Large intestine (tissue), 3 donors: ENCODE data around the gene KLHL18. TPM values are rescaled to one million over a fixed set of nuclear protein-coding genes. Genes with fewer than 3 reads are reported as not detected.
"Not testable (repeated sequence)": the region's sequence is repeated elsewhere in the genome, so short reads cannot be mapped to it uniquely, and the experiment has no call there.

Experiments
- DNase-seq, 2 donors: peaks; one replicate each; pipeline versions ENCODE4 v3.0.0 to v3.0.0-alpha.2; 2013
- H3K27ac ChIP-seq: one replicate; pipeline ENCODE4 v1.5.1; 2013; ENCODE audit warnings: low read length
- H3K27me3 ChIP-seq: 2 replicates; pipeline ENCODE4 v1.6.1; 2013; ENCODE audit warnings: low read length; ENCODE audit not compliant: control insufficient read depth, insufficient read depth
- H3K36me3 ChIP-seq: 2 replicates; pipeline ENCODE4 v1.6.1; 2013; ENCODE audit warnings: low read length; ENCODE audit not compliant: control insufficient read depth, insufficient read depth
- H3K4me1 ChIP-seq: one replicate; pipeline ENCODE4 v1.6.1; 2013; ENCODE audit warnings: low read length; ENCODE audit not compliant: control insufficient read depth, insufficient read depth
- H3K4me3 ChIP-seq: one replicate; pipeline ENCODE4 v1.5.1; 2013; ENCODE audit warnings: low read length
- H3K9me3 ChIP-seq: one replicate; pipeline ENCODE4 v1.6.1; 2013; ENCODE audit warnings: mild to moderate bottlenecking, low read depth, low read length, moderate library complexity; ENCODE audit not compliant: control insufficient read depth
- WGBS: methylation state at CpG from one replicate; pipeline ENCODE4 v1.1.5; 2013; ENCODE audit warnings: low lambda C conversion rate; ENCODE audit not compliant: insufficient coverage; 5-methylcytosine and 5-hydroxymethylcytosine counted together
- polyA plus RNA-seq: library from polyadenylated mRNA; unstranded; fragments of 120-200 nt; gene quantifications from one replicate; pipeline ENCODE4 v1.2.1, GENCODE V29; 2013

KLHL18 gene
- polyA plus RNA-seq, 1 donor, result 11.2 TPM

- H3K9me3 ChIP-seq, DNase-seq, H3K4me1 ChIP-seq, H3K36me3 ChIP-seq, H3K27me3 ChIP-seq, H3K27ac ChIP-seq, H3K4me3 ChIP-seq: not testable (repeated sequence)
- no CpG with 5 or more reads among the region's 3 CpGs for WGBS
Observed at GRCh38 chr3:47251085-47251484, 31.7 kb upstream of the KLHL18 start.

- Histone ChIP-seq H3K27me3 (no peaks in the 10 kb centered on the region), H3K4me1 (no peaks in the 10 kb centered on the region), H3K36me3 (no peaks in the 10 kb centered on the region), H3K27ac (no peak overlapping the region), H3K9me3 (no peaks in the 10 kb centered on the region), H3K4me3 (no peak overlapping the region)
- no peak for DNase-seq
- WGBS, result no CpG with 5 or more reads among the region's 5 CpGs
Observed at GRCh38 chr3:47251689-47252088, 31.1 kb upstream of the KLHL18 start.

GRCh38 chr3:47256331-47256730, 26.4 kb upstream of the KLHL18 start:
- DNase-seq, H3K4me1 ChIP-seq, H3K27me3 ChIP-seq, H3K9me3 ChIP-seq, H3K36me3 ChIP-seq, H3K4me3 ChIP-seq, H3K27ac ChIP-seq: not testable (repeated sequence)
- no CpG with 5 or more reads among the region's 25 CpGs for WGBS

GRCh38 chr3:47259114-47259513, 23.6 kb upstream of the KLHL18 start:
- peak in 1 of 2 donors; percentile 16 for DNase-seq
- Histone ChIP-seq H3K27me3 (no peaks in the 10 kb centered on the region), H3K27ac (no peak overlapping the region), H3K9me3 (no peaks in the 10 kb centered on the region), H3K36me3 (no peaks in the 10 kb centered on the region), H3K4me1 (peaks cover 4% of the 10 kb centered on the region), H3K4me3 (no peak overlapping the region)
- WGBS, result no CpG with 5 or more reads among the region's 3 CpGs

DNA sequence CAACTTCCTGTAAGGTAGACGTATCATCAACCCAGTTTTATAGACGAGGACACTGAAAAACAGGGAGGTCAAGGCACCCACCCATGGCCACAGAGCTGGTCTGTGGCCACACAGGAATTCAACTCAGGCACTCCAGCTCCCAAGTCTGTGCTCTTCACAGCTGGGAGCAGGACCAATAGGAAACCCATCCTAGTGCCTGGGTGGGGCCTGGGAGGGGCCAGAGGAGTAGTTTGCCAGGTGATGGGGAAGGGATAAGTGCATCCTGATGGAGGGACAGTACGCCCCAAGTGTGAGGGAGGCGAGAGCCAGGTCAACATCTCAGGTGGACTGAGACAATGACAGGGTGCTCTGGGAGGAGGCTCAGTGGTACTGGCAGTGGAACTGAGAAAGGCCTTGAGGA, 22.1 kb upstream of the KLHL18 start:
- Histone ChIP-seq H3K4me3 (no peak overlapping the region), H3K27me3 (no peaks in the 10 kb centered on the region), H3K36me3 (no peaks in the 10 kb centered on the region), H3K9me3 (no peaks in the 10 kb centered on the region), H3K27ac (no peak overlapping the region), H3K4me1 (peaks cover 4% of the 10 kb centered on the region)
- DNase-seq, result no peak
- 100% methylated on average over 1 of the region's 4 CpGs for WGBS

DNA sequence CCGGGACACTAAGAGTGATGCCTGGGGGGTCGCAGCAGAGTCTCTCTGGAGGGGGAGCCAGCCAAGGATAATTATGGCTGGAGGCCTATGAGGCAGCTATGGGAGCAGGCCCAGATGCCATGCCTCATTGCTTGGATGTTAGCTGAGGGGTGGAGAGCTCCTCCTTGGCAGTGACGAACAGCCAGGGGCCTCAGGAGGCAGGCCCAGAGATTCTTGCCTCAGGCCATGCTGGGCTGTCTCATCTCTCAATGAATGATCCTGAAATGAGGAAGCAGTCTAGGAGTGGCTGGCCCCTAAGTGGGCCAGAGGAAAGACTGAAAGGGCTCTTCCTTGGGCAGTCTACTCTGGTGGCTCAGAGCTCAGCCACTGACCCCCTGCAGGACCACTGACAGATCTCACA, 21.4 kb upstream of the KLHL18 start:
- no peak for DNase-seq
- Histone ChIP-seq H3K27me3 (no peaks in the 10 kb centered on the region), H3K4me1 (peaks cover 4% of the 10 kb centered on the region), H3K36me3 (no peaks in the 10 kb centered on the region), H3K27ac (no peak overlapping the region), H3K4me3 (no peak overlapping the region), H3K9me3 (no peaks in the 10 kb centered on the region)
- no CpG with 5 or more reads among the region's 3 CpGs for WGBS

DNA sequence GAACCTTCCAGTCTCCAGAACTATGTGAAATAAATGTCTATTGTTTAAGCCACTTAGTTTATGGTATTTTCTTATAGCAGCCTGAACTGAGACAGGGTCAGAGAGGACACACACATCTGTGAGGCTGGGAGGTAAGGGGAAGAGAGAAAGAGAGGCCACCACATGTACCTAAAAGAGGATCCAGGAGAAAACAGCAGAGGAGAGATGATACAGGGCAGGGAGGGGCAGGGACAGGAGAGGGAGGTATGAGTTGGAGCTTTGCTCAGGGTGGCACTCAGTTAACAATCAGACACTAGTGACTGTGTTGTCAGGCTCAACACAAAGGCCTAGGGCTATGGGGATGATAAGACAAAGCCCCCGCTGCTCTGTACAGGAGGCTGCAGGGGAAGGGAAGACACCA, 17.7 kb upstream of the KLHL18 start:
- no peaks in the 10 kb centered on the region for H3K9me3 ChIP-seq
- no peak for DNase-seq
- H3K4me1 ChIP-seq, result no peaks in the 10 kb centered on the region
- WGBS, result no CpG with 5 or more reads among the region's 1 CpG
- H3K27me3 ChIP-seq, result no peaks in the 10 kb centered on the region
- H3K36me3 ChIP-seq, result no peaks in the 10 kb centered on the region
- no peak overlapping the region for H3K27ac ChIP-seq
- no peak overlapping the region for H3K4me3 ChIP-seq

DNA sequence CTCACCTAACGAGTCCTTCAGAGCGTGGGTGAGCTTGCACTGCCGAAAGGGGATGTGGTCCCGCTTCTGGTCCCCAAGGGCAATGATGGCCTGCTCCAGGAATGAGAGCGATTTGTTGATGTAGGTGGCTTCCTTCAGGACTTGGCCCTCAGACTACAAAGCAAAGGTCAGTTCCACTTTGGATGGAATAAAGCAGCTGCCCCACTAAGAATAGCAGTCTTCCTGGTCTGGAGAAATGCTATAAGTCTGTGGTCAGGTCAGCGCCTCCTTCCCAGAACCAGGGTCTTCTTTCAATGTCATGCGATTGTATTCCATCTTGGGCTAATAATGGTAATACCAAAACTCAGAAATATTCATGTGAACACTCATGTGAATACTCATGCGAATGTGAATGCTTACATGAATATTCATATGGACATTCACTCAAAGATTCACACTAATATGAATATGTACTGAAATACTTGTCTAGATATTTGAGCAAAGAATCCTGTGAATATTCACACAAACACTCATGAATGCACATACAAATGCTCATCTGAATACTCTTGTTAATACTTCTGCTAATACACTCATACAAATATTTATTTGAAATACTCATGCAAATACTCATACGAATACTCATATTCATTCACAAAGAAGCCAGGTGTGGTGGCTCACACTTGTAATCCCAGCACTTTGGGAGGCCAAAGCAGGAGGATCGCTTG, 16.9 kb upstream of the KLHL18 start:
- Histone ChIP-seq H3K36me3 (no peaks in the 10 kb centered on the region), H3K4me1 (no peaks in the 10 kb centered on the region), H3K27ac (no peak overlapping the region), H3K9me3 (no peaks in the 10 kb centered on the region), H3K27me3 (no peaks in the 10 kb centered on the region), H3K4me3 (no peak overlapping the region)
- 100% methylated on average over 2 of the region's 10 CpGs for WGBS
- no peak for DNase-seq

- H3K36me3 ChIP-seq, result no peaks in the 10 kb centered on the region
- no peak overlapping the region for H3K27ac ChIP-seq
- DNase-seq, result peak; percentile 19 to 35
- no peaks in the 10 kb centered on the region for H3K27me3 ChIP-seq
- no peaks in the 10 kb centered on the region for H3K9me3 ChIP-seq
- WGBS, result 100% methylated on average over 4 of the region's 11 CpGs
- H3K4me1 ChIP-seq, result no peaks in the 10 kb centered on the region
- no peak overlapping the region for H3K4me3 ChIP-seq
Observed at GRCh38 chr3:47266709-47267489, 15.8 kb upstream of the KLHL18 start.

DNA sequence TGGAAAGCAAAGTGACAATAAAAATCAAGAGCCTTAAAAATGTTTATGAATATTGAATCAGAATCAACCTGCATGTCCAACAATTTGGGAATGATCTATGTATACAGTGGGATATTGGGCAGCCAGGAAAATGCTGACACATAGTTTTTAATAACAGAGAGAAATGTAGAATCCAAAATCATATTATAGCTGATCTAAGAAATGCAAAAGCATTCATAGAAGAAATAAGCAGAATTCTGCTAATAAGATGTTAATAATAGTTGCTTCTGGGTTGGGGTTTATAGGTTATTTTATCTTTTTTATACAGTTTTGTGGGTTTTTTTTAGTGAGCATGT, 15.3 kb upstream of the KLHL18 start:
- H3K9me3 ChIP-seq, result no peaks in the 10 kb centered on the region
- no peaks in the 10 kb centered on the region for H3K36me3 ChIP-seq
- no peak for DNase-seq
- H3K4me1 ChIP-seq, result no peaks in the 10 kb centered on the region
- H3K27me3 ChIP-seq, result no peaks in the 10 kb centered on the region
- H3K4me3 ChIP-seq, result no peak overlapping the region
- no peak overlapping the region for H3K27ac ChIP-seq

DNA sequence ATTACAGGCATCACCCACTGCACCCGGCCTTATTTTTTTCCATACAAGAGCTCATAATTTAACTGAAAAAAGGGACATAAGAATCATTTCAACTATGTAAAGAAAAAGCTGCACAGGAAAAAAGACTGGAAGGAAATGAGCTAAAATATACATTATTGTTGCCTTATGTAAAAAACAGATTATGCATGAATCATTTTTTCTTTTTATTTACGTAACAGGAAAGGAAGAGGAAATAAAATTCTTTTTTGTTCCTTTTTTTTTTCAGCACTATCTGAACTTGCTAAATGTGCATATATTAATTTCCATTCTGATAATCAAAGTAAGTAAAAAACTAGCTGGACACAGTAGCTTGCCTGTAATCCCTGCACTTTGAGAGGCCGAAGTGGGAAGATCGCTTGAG, 12.2 kb upstream of the KLHL18 start:
- WGBS, result 100% methylated on average over 4 of the region's 4 CpGs

More for the DNA sequence above, 12.2 kb upstream of the KLHL18 start:
- Histone ChIP-seq H3K36me3 (no peaks in the 10 kb centered on the region), H3K9me3 (no peaks in the 10 kb centered on the region), H3K4me1 (no peaks in the 10 kb centered on the region), H3K27ac (no peak overlapping the region), H3K4me3 (no peak overlapping the region), H3K27me3 (no peaks in the 10 kb centered on the region)
- no peak for DNase-seq
